ENCODE measurements around the gene PLXNA1.

- TF ChIP-seq CTCF (IDR thresholded peaks at IDR 0.05; ENCODE audit: low read depth, low read length) (no peak), MYC (IDR thresholded peaks at IDR 0.05; ENCODE audit: low read depth, low read length) (no peak), MAX (IDR thresholded peaks at IDR 0.05; ENCODE audit: low read depth, low read length) (no peak), POLR2A (IDR thresholded peaks at IDR 0.05; ENCODE audit: extremely low read depth, insufficient read length) (no peak)
These were observed 24.3 kb upstream of the PLXNA1 start for GRCh38 chr3:126958638-126959085.
